Central memory CD4-positive, alpha-beta T cell (primary cell): Measurements from ENCODE around the gene SUMF1.

Experiments used
- DNase-seq: peaks from one replicate; pipeline ENCODE4 v3.0.0; 2022
- total RNA-seq, 3 experiments: gene quantifications; one replicate each; lab custom pipeline; 2026; lab: John Stamatoyannopoulos, UW

The SUMF1 gene
- total RNA-seq: 11.9 to 24.8 (median 20.3) reads per million in 3 experiments

GRCh38 chr3:4466741-4467521 lies at the start of gene SUMF1:
Gene SUMF1 (minus strand): TSS chr3:4467269. CDS start chr3:4467245, 24 bp downstream.
- DNase-seq: peak; percentile 73

GRCh38 chr3:4515916-4516579 lies 49.0 kb upstream of the SUMF1 start:
- no peak for DNase-seq

- DNase-seq: no peak
Observed at GRCh38 chr3:4514916-4515315, 47.8 kb upstream of the SUMF1 start.

GRCh38 chr3:4514321-4514720 lies 47.3 kb upstream of the SUMF1 start:
- DNase-seq: no peak

GRCh38 chr3:4512895-4513616 lies 46.0 kb upstream of the SUMF1 start:
- DNase-seq: no peak

- DNase-seq: no peak
Observed at GRCh38 chr3:4511491-4512262, 44.6 kb upstream of the SUMF1 start.

- DNase-seq: no peak
Observed at GRCh38 chr3:4509983-4510755, 43.1 kb upstream of the SUMF1 start.

GRCh38 chr3:4509043-4509442 lies 42.0 kb upstream of the SUMF1 start:
- no peak for DNase-seq

GRCh38 chr3:4508048-4508981 lies 41.2 kb upstream of the SUMF1 start:
- DNase-seq: no peak

GRCh38 chr3:4507024-4507596 lies 40.0 kb upstream of the SUMF1 start:
- DNase-seq: no peak

GRCh38 chr3:4506559-4507023 lies 39.5 kb upstream of the SUMF1 start:
- no peak for DNase-seq

GRCh38 chr3:4505688-4506558 lies 38.9 kb upstream of the SUMF1 start:
- no peak for DNase-seq

GRCh38 chr3:4504340-4505261 lies 37.5 kb upstream of the SUMF1 start:
- DNase-seq: peak; percentile 51

GRCh38 chr3:4503050-4503449 lies 36.0 kb upstream of the SUMF1 start:
- no peak for DNase-seq

- DNase-seq: no peak
Observed at GRCh38 chr3:4501927-4502326, 34.9 kb upstream of the SUMF1 start.

- DNase-seq: no peak
Observed at GRCh38 chr3:4501437-4501836, 34.4 kb upstream of the SUMF1 start.

- no peak for DNase-seq
Observed at GRCh38 chr3:4498446-4498845, 31.4 kb upstream of the SUMF1 start.

GRCh38 chr3:4497843-4498324 lies 30.8 kb upstream of the SUMF1 start:
- no peak for DNase-seq
